WTC11 (cell line): ENCODE data around the gene CCSER1. TPM values are rescaled to one million over a fixed set of nuclear protein-coding genes. Genes with fewer than 3 reads are reported as not detected.

Source experiments
- ATAC-seq: fragments of 200-7000 bp; cut with Tn5 transposase; 2 replicates; pipeline ENCODE4 v1.10.0; 2021; ENCODE audit warnings: mild to moderate bottlenecking, moderate library complexity
- CTCF ChIA-PET: fragments of 300-600 bp; sonication (Branson Sonifier 250); formaldehyde crosslinking; loops from one replicate; lab custom pipeline; 2021; ENCODE audit warnings: antibody characterized with exemption; lab: Charles Lee
- POLR2A ChIA-PET: fragments of 350-600 bp; sonication (Branson Sonifier 250); formaldehyde crosslinking; loops from one replicate; lab custom pipeline; 2021; ENCODE audit warnings: antibody characterized with exemption; lab: Charles Lee
- DNase-seq: peaks from one replicate; pipeline ENCODE4 v3.0.0; 2021; ENCODE audit warnings: low spot score
- H3K27ac Mint-ChIP-seq: 2 replicates; pipeline ENCODE4 v1.8.0; 2021; ENCODE audit warnings: mixed read lengths
- H3K27me3 Mint-ChIP-seq: 2 replicates; pipeline ENCODE4 v1.8.0; 2021; ENCODE audit warnings: low read depth, mild to moderate bottlenecking, moderate library complexity, mixed read lengths
- H3K36me3 Mint-ChIP-seq: 2 replicates; pipeline ENCODE4 v1.8.0; 2021; ENCODE audit warnings: mixed read lengths
- H3K4me1 Mint-ChIP-seq: 2 replicates; pipeline ENCODE4 v1.8.0; 2022; ENCODE audit warnings: mixed read lengths
- H3K4me3 Mint-ChIP-seq: 2 replicates; pipeline ENCODE4 v1.8.0; 2021; ENCODE audit warnings: mild to moderate bottlenecking, moderate library complexity, mixed read lengths
- H3K9me3 Mint-ChIP-seq: 2 replicates; pipeline ENCODE4 v1.8.0; 2021; ENCODE audit warnings: mixed read lengths
- ATF2 ChIP-seq: sonication (generic); formaldehyde crosslinking; IDR thresholded peaks from 2 replicates; pipeline ENCODE4 v1.8.1; 2022; ENCODE audit warnings: low read depth, missing genetic modification reagents, borderline replicate concordance
- CREM ChIP-seq: sonication (generic); formaldehyde crosslinking; IDR thresholded peaks from 2 replicates; pipeline ENCODE4 v1.8.1; 2022; ENCODE audit warnings: mild to moderate bottlenecking, missing genetic modification reagents, moderate library complexity
- E2F4 ChIP-seq: sonication (generic); formaldehyde crosslinking; IDR thresholded peaks from 2 replicates; pipeline ENCODE4 v1.8.1; 2022; ENCODE audit warnings: low read depth, mild to moderate bottlenecking, moderate library complexity, missing genetic modification reagents, borderline replicate concordance
- FOXJ3 ChIP-seq: sonication (generic); formaldehyde crosslinking; IDR thresholded peaks from 2 replicates; pipeline ENCODE4 v1.9.0; 2021; ENCODE audit warnings: missing genetic modification reagents, mild to moderate bottlenecking, borderline replicate concordance
- FOXP1 ChIP-seq: sonication (generic); formaldehyde crosslinking; IDR thresholded peaks from 2 replicates; pipeline ENCODE4 v1.8.0; 2022; ENCODE audit warnings: missing genetic modification reagents, mild to moderate bottlenecking, moderate library complexity, borderline replicate concordance
- GABPB1 ChIP-seq: sonication (generic); formaldehyde crosslinking; IDR thresholded peaks from 2 replicates; pipeline ENCODE4 v1.8.1; 2023; ENCODE audit warnings: mild to moderate bottlenecking, missing genetic modification reagents
- GTF2I ChIP-seq: fragments of 250-450 bp; sonication (Bioruptor Pico); conservative IDR thresholded peaks from 2 replicates; pipeline ENCODE4 v1.4.0; 2021; ENCODE audit warnings: mild to moderate bottlenecking
- HMGA2 ChIP-seq: fragments of 250-450 bp; sonication (Bioruptor Pico); IDR thresholded peaks from 2 replicates; pipeline ENCODE4 v1.4.0; 2021; ENCODE audit warnings: mild to moderate bottlenecking, moderate library complexity
- IRF2 ChIP-seq: sonication (generic); formaldehyde crosslinking; IDR thresholded peaks from 2 replicates; pipeline ENCODE4 v1.8.0; 2022; ENCODE audit warnings: low read depth, missing genetic modification reagents, borderline replicate concordance
- NFATC4 ChIP-seq: fragments of 250-450 bp; sonication (Bioruptor Pico); IDR thresholded peaks from 2 replicates; pipeline ENCODE4 v1.9.0; 2021; ENCODE audit warnings: mild to moderate bottlenecking
- NFYB ChIP-seq: sonication (generic); formaldehyde crosslinking; conservative IDR thresholded peaks from 2 replicates; pipeline ENCODE4 v1.8.0; 2022; ENCODE audit warnings: low read depth, missing genetic modification reagents
- NR2C2 ChIP-seq: sonication (generic); formaldehyde crosslinking; IDR thresholded peaks from 2 replicates; pipeline ENCODE4 v1.8.0; 2022; ENCODE audit warnings: mild to moderate bottlenecking, missing genetic modification reagents
- NR3C1 ChIP-seq: sonication (generic); formaldehyde crosslinking; conservative IDR thresholded peaks from 2 replicates; pipeline ENCODE4 v1.8.1; 2023; ENCODE audit warnings: low read depth, mild to moderate bottlenecking, missing genetic modification reagents
- OVOL2 ChIP-seq: fragments of 250-450 bp; sonication (Bioruptor Pico); IDR thresholded peaks from 2 replicates; pipeline ENCODE4 v1.9.0; 2021; ENCODE audit warnings: mild to moderate bottlenecking, borderline replicate concordance
- PRDM15 ChIP-seq: sonication (generic); formaldehyde crosslinking; IDR thresholded peaks from 2 replicates; pipeline ENCODE4 v1.8.0; 2022; ENCODE audit warnings: missing genetic modification reagents
- PRRX2 ChIP-seq: fragments of 250-450 bp; sonication (Bioruptor Pico); IDR thresholded peaks from 2 replicates; pipeline ENCODE4 v1.8.0; 2021; ENCODE audit warnings: mild to moderate bottlenecking
- RELA ChIP-seq: sonication (generic); formaldehyde crosslinking; IDR thresholded peaks from 2 replicates; pipeline ENCODE4 v1.8.1; 2022; ENCODE audit warnings: missing genetic modification reagents, mild to moderate bottlenecking, borderline replicate concordance
- RORB ChIP-seq: fragments of 250-450 bp; sonication (Bioruptor Pico); IDR thresholded peaks from 2 replicates; pipeline ENCODE4 v1.9.0; 2021; ENCODE audit warnings: mild to moderate bottlenecking
- TEAD4 ChIP-seq: sonication (generic); formaldehyde crosslinking; IDR thresholded peaks from 2 replicates; pipeline ENCODE4 v1.8.0; 2022; ENCODE audit warnings: mild to moderate bottlenecking, missing genetic modification reagents
- ZNF121 ChIP-seq: sonication (generic); formaldehyde crosslinking; IDR thresholded peaks from 2 replicates; pipeline ENCODE4 v1.8.0; 2023; ENCODE audit warnings: missing genetic modification reagents
- ZNF281 ChIP-seq: sonication (generic); formaldehyde crosslinking; IDR thresholded peaks from 2 replicates; pipeline ENCODE4 v1.8.0; 2023; ENCODE audit warnings: mild to moderate bottlenecking, missing genetic modification reagents
- ZNF423 ChIP-seq: fragments of 250-450 bp; sonication (Bioruptor Pico); IDR thresholded peaks from 2 replicates; pipeline ENCODE4 v2.1.2; 2022; ENCODE audit warnings: mild to moderate bottlenecking, moderate library complexity
- ZNF671 ChIP-seq: fragments of 250-450 bp; sonication (Bioruptor Pico); IDR thresholded peaks from 2 replicates; pipeline ENCODE4 v1.8.0; 2021; ENCODE audit warnings: mild to moderate bottlenecking
- total RNA-seq: library from RNA; stranded (reverse); gene quantifications from 3 replicates; pipeline ENCODE4 v1.2.3, GENCODE V29; 2021
- TF ChIP-seq, protein P1 (sequence below): sonication (generic); formaldehyde crosslinking; IDR thresholded peaks from 2 replicates; pipeline ENCODE4 v1.8.1; 2023; ENCODE audit warnings: mild to moderate bottlenecking, missing genetic modification reagents
- TF ChIP-seq, protein P2 (sequence below): fragments of 250-450 bp; sonication (Bioruptor Pico); IDR thresholded peaks from 2 replicates; pipeline ENCODE4 v1.9.0; 2021; ENCODE audit warnings: mild to moderate bottlenecking

The CCSER1 gene
- total RNA-seq, 1 experiment from 2014 or later: 0.87 TPM

DNA sequence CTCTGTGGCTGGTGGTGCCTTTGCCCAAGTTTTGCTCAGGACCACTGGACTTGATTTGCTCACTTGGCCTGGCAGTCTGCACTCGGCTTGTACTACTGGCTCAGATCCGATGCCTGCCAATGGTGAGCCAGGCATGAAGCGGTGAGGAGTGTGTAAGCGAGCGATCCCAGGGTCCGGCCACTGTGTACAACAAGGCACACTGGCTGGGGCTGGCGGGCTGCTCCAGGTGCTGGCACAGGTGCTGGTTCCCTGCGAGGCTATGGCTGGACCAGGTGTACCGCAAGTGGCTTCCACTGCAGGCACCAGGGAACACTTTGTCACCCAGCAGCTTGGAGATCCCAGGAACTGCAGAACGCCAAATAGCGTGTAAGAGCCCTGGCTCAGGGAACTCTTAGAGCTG is 329.7 kb downstream of the CCSER1 start:
- no peak overlapping the region for H3K27ac Mint-ChIP-seq
- DNase-seq: no peak
- H3K9me3 Mint-ChIP-seq: peaks cover 44% of the 10 kb centered on the region
- CTCF ChIA-PET: no interaction called here
- no peak overlapping the region for H3K4me3 Mint-ChIP-seq
- no peak for TF ChIP-seq ZNF281
- no peak for TF ChIP-seq NR2C2 (CRISPR knock-in tag)
- TF ChIP-seq, protein P1, sequence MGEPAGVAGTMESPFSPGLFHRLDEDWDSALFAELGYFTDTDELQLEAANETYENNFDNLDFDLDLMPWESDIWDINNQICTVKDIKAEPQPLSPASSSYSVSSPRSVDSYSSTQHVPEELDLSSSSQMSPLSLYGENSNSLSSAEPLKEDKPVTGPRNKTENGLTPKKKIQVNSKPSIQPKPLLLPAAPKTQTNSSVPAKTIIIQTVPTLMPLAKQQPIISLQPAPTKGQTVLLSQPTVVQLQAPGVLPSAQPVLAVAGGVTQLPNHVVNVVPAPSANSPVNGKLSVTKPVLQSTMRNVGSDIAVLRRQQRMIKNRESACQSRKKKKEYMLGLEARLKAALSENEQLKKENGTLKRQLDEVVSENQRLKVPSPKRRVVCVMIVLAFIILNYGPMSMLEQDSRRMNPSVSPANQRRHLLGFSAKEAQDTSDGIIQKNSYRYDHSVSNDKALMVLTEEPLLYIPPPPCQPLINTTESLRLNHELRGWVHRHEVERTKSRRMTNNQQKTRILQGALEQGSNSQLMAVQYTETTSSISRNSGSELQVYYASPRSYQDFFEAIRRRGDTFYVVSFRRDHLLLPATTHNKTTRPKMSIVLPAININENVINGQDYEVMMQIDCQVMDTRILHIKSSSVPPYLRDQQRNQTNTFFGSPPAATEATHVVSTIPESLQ (CRISPR knock-in tag): no peak
- no peak for TF ChIP-seq NFATC4 (CRISPR knock-in tag)
- no peak for TF ChIP-seq ATF2 (CRISPR knock-in tag)
- no peak for TF ChIP-seq ZNF423 (CRISPR knock-in tag)
- TF ChIP-seq ZNF121 (CRISPR knock-in tag): no peak
- TF ChIP-seq RORB (CRISPR knock-in tag): no peak
- no peak for TF ChIP-seq NR3C1 (CRISPR knock-in tag)
- no peaks in the 10 kb centered on the region for H3K4me1 Mint-ChIP-seq
- H3K36me3 Mint-ChIP-seq: peaks cover 19% of the 10 kb centered on the region
- no peak for ATAC-seq
- no peaks in the 10 kb centered on the region for H3K27me3 Mint-ChIP-seq
- POLR2A ChIA-PET: no interaction called here

DNA sequence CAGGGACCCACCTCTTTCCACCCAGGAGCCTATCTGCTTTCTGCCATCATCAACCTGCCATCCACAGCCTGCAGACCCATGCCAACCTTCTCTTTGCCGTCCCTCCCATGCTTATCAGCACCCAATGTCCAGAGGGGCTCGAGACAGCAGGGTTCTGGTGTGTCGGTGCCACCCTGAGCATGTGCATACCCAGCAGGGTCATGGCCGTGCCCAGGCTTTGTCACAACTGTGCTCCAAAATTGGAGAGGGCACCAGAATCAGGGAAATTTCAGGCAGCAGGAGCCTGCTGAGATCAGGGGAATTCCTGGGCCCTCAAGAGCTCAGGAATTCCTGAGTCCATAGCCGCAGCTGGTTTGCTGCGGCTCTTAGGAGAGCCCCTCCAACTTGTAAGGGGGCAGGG is 330.6 kb downstream of the CCSER1 start:
- POLR2A ChIA-PET: interaction anchor here (0.6 kb wide), 1 partner anchor 1418 kb away, joined by 7 read pairs; no protein-coding TSS in a partner anchor
- Mint-ChIP-seq H3K27ac (no peak overlapping the region), H3K27me3 (no peaks in the 10 kb centered on the region), H3K9me3 (peaks cover 44% of the 10 kb centered on the region), H3K4me1 (no peaks in the 10 kb centered on the region), H3K36me3 (peaks cover 19% of the 10 kb centered on the region), H3K4me3 (no peak overlapping the region)
- CTCF ChIA-PET: no interaction called here
- DNase-seq (no peak), ATAC-seq (no peak)
- TF ChIP-seq GABPB1 (CRISPR knock-in tag) (no peak), RELA (CRISPR knock-in tag) (no peak), FOXP1 (CRISPR knock-in tag) (no peak), ZNF121 (CRISPR knock-in tag) (no peak), E2F4 (CRISPR knock-in tag) (no peak), ZNF671 (CRISPR knock-in tag) (no peak), FOXJ3 (CRISPR knock-in tag) (no peak), IRF2 (CRISPR knock-in tag) (no peak), CREM (no peak), NFYB (CRISPR knock-in tag) (no peak), NR2C2 (CRISPR knock-in tag) (no peak), PRDM15 (CRISPR knock-in tag) (no peak), GTF2I (CRISPR knock-in tag) (no peak), TEAD4 (no peak), HMGA2 (CRISPR knock-in tag) (no peak), PRRX2 (CRISPR knock-in tag) (no peak), OVOL2 (CRISPR knock-in tag) (no peak)
- TF ChIP-seq, protein P2, sequence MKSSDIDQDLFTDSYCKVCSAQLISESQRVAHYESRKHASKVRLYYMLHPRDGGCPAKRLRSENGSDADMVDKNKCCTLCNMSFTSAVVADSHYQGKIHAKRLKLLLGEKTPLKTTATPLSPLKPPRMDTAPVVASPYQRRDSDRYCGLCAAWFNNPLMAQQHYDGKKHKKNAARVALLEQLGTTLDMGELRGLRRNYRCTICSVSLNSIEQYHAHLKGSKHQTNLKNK (CRISPR knock-in tag): no peak
